ENCODE results near the gene KRTAP10-4.
"Not testable (repeated sequence)": the region's sequence is repeated elsewhere in the genome, so short reads cannot be mapped to it uniquely, and the experiment has no call there.

KRTAP10-4 gene

GRCh38 chr21:44558695-44559094, 14.8 kb upstream of the KRTAP10-4 start, which contains the start of gene KRTAP10-3:
Gene KRTAP10-3, minus strand, starts transcription at chr21:44558795. Its CDS starts 80 bp downstream, at chr21:44558715.
- no peak for DNase-seq

- DNase-seq = no peak
Measured at GRCh38 chr21:44564099-44564498, 9.4 kb upstream of the KRTAP10-4 start.

GRCh38 chr21:44564886-44565598, 8.5 kb upstream of the KRTAP10-4 start:
- no peak for DNase-seq

GRCh38 chr21:44566403-44566802, 7.1 kb upstream of the KRTAP10-4 start:
- DNase-seq = no peak

GRCh38 chr21:44567481-44568171, 5.9 kb upstream of the KRTAP10-4 start:
- DNase-seq = no peak

GRCh38 chr21:44568261-44568660, 5.3 kb upstream of the KRTAP10-4 start:
- DNase-seq = no peak

- no peak for DNase-seq
Measured at GRCh38 chr21:44568667-44569556, 4.6 kb upstream of the KRTAP10-4 start.

- no peak for DNase-seq
Measured at GRCh38 chr21:44569861-44570517, 3.5 kb upstream of the KRTAP10-4 start.

GRCh38 chr21:44571296-44571695, 2.2 kb upstream of the KRTAP10-4 start:
- DNase-seq = no peak

- no peak for DNase-seq
Measured at GRCh38 chr21:44571844-44572782, 1.4 kb upstream of the KRTAP10-4 start.

GRCh38 chr21:44572959-44573583, 458 bp upstream of the KRTAP10-4 start:
- no peak for DNase-seq

- no peak for DNase-seq
Measured at GRCh38 chr21:44574457-44575306, 1.2 kb downstream of the KRTAP10-4 start.

GRCh38 chr21:44575307-44576024, 1.9 kb downstream of the KRTAP10-4 start:
- DNase-seq = no peak

GRCh38 chr21:44576025-44576420, 2.5 kb downstream of the KRTAP10-4 start:
- no peak for DNase-seq

- DNase-seq = no peak
Measured at GRCh38 chr21:44578371-44579055, 5.0 kb downstream of the KRTAP10-4 start.

- no peak for DNase-seq
Measured at GRCh38 chr21:44579056-44579832, 5.7 kb downstream of the KRTAP10-4 start.

GRCh38 chr21:44579833-44580144, 6.3 kb downstream of the KRTAP10-4 start:
- no peak for DNase-seq

- DNase-seq = not testable (repeated sequence)
Measured at GRCh38 chr21:44580231-44580821, 6.8 kb downstream of the KRTAP10-4 start, which contains the start of gene KRTAP10-5. Gene KRTAP10-5, minus strand, starts transcription at chr21:44580604. Its CDS starts 26 bp downstream, at chr21:44580578.
